ENCODE results near the gene PLOD1.

DNA sequence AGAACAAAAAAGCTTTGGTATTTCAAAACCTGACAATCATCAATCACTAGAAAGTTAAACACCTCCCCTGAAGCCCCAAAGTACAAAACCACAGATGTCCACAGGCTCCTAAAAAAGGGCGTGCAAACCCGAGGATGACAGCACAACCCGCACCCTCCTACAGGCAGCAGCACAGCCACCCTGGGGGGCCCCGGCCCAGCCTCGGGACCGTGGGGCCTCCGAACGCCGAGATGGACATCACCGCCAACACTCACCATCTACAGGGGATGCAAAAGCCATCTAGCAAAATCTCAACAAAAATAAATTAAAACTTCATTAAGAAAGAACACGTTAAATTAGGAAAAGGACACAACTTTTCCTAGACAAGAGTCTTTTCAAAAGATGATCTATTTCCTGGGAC lies 14.9 kb upstream of the PLOD1 start:
- TF ChIP-seq, protein P1, sequence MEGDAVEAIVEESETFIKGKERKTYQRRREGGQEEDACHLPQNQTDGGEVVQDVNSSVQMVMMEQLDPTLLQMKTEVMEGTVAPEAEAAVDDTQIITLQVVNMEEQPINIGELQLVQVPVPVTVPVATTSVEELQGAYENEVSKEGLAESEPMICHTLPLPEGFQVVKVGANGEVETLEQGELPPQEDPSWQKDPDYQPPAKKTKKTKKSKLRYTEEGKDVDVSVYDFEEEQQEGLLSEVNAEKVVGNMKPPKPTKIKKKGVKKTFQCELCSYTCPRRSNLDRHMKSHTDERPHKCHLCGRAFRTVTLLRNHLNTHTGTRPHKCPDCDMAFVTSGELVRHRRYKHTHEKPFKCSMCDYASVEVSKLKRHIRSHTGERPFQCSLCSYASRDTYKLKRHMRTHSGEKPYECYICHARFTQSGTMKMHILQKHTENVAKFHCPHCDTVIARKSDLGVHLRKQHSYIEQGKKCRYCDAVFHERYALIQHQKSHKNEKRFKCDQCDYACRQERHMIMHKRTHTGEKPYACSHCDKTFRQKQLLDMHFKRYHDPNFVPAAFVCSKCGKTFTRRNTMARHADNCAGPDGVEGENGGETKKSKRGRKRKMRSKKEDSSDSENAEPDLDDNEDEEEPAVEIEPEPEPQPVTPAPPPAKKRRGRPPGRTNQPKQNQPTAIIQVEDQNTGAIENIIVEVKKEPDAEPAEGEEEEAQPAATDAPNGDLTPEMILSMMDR (IDR thresholded peaks at IDR 0.05): no peak
- no peak for TF ChIP-seq ZFX (IDR thresholded peaks at IDR 0.05; ENCODE audit: borderline replicate concordance)

Data from 22Rv1 (cell line).